WI38 (cell line): ENCODE results near the gene PACRG.

Experiments
- H3K4me3 ChIP-seq: 2 replicates; pipeline ENCODE4 v1.5.1; 2011; ENCODE audit warnings: low read depth, mild to moderate bottlenecking, control low read depth, low read length
- TF ChIP-seq, protein P1 (sequence below): IDR thresholded peaks from 2 replicates; pipeline ENCODE4 v1.5.1; 2012; ENCODE audit warnings: low read depth, mild to moderate bottlenecking, control low read depth, low read length

The PACRG gene

DNA sequence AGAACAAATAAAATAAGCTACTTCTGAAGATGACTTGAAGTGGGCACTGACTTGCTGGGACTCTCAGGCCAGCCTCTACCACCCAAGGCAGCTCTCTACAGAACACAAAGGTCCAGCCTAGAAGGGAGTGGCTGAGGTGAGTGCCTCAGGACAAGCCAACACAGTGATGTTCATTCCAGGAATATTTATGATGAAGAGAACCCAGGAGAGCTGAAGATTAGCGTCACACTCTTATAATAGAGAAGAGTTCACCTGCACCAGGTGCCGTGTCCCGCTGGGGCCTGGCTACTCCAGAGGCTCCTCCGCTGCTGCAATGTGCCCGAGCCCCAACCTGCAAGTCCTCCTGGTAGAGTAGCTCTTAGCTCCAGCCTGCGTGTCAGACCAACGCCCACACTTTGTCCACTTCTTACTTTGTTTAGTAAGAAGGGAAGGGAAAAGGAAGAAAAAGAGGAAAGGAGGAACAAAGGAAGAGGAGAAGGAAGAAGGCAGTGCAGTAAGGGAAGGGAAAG is 504.3 kb downstream of the PACRG start:
- H3K4me3 ChIP-seq, result no peak overlapping the region
- TF ChIP-seq, protein P1, sequence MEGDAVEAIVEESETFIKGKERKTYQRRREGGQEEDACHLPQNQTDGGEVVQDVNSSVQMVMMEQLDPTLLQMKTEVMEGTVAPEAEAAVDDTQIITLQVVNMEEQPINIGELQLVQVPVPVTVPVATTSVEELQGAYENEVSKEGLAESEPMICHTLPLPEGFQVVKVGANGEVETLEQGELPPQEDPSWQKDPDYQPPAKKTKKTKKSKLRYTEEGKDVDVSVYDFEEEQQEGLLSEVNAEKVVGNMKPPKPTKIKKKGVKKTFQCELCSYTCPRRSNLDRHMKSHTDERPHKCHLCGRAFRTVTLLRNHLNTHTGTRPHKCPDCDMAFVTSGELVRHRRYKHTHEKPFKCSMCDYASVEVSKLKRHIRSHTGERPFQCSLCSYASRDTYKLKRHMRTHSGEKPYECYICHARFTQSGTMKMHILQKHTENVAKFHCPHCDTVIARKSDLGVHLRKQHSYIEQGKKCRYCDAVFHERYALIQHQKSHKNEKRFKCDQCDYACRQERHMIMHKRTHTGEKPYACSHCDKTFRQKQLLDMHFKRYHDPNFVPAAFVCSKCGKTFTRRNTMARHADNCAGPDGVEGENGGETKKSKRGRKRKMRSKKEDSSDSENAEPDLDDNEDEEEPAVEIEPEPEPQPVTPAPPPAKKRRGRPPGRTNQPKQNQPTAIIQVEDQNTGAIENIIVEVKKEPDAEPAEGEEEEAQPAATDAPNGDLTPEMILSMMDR, result no peak

DNA sequence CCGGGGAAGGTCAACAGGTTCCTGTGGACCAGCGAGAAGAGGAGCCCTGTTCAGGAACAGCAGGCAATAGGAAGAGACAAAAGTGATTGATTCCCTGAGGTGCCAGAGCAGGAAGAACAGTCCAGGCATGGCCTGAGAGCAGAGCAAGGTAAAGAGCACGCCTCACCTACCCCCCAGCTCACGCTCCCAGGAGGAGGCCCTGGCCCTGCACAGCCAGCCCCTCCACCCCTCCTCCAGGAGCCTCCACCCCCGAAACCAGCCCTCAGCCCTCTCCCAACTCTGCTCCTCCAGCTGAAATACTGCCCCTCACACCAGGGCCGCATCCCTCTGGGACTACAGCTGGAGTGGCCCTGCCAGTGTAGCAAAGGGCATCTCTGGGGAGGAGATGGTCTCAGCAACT is 504.9 kb downstream of the PACRG start:
- H3K4me3 ChIP-seq, result no peak overlapping the region
- TF ChIP-seq, protein P1, result no peak

DNA sequence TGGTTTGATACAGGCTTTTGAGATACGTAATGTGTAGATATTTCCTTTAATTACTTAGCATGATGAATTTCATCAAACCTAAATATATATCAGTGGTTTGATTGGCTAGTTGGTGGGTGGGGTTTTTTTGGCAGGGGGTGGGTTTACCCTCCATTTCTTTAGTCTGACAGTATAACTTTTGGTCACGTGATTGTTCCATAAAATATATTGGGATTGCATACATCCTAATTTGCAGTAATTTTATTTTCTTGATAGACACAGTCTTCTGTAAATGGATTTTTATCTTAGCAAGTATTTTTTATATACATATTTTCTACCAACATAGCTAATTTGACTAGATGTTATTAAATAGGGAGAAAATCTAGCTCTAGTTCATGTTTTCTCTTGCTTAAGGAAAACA is 509.3 kb downstream of the PACRG start:
- TF ChIP-seq, protein P1, result no peak
- H3K4me3 ChIP-seq, result no peak overlapping the region

DNA sequence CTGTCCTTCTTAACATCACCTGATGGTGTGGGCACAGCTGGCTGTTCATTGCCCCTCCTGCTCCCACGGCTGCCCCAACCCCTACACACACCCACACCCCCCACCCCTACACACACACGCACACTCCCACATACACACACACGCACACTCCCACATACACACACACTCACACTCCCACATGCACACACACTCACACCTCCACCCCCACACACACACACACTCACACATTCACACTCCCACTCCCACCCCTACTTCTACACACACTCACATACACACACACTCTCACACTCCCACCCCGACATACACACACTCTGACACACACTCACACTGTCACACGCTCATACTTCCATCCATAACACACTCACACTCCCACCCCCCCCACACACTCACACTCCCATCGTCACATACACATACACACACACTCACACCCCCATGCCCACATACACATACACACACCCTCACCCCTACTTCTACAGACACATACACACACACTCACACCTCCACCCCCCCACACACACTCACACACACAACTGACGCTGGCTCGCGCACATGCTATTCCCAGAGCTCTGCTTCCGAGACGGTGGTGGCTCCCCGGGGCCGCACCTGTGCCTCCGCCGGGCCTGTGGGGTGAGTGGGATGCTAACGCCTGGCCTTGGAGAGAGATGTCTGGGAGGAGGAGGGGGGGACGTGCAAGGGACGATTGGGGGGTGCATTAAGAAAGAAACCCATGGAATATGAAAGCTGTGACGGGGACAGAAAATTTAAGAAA is 512.0 kb downstream of the PACRG start:
- TF ChIP-seq, protein P1, result no peak
- no peak overlapping the region for H3K4me3 ChIP-seq

DNA sequence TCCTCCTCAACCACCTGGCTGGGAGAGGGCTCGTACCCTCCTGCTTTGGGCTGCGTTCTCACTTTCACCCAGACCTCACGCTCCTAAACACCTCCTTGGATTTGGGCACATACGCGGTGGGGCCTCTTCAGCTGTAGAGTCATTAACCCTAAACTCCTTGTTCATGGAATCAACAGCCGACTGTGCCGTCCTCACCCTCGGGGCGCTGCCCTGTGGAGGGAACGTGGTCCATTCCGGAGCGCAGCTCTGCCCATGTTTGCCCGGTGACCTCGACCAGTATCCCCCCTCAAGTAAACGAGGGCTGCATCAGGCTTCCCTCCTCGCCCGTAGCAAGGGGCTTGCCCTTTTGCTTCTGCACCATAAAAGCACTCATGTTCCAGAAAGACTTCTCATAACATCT is 512.8 kb downstream of the PACRG start:
- TF ChIP-seq, protein P1, result no peak

DNA sequence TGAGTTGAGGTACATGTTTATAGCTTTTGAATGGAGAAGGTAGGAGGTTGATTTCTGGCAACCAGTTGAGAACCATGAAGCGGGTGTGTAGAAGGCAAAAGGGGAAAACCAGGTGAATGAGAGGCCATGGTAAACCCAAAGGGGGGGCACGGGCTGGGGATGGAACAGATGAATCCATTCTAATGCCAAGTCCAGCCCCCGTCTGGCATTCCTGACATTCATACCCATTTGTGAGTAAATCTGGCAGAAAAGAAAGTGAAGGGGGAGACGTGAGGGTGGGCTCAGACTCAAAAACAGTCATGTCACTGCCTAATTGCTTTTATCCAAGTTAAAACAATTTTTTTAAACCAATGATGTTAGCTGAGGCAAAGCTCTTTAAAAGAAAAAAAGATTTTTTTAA is 513.9 kb downstream of the PACRG start:
- TF ChIP-seq, protein P1, result no peak
- no peak overlapping the region for H3K4me3 ChIP-seq

More for the DNA sequence above, 512.8 kb downstream of the PACRG start:
- H3K4me3 ChIP-seq, result no peak overlapping the region

DNA sequence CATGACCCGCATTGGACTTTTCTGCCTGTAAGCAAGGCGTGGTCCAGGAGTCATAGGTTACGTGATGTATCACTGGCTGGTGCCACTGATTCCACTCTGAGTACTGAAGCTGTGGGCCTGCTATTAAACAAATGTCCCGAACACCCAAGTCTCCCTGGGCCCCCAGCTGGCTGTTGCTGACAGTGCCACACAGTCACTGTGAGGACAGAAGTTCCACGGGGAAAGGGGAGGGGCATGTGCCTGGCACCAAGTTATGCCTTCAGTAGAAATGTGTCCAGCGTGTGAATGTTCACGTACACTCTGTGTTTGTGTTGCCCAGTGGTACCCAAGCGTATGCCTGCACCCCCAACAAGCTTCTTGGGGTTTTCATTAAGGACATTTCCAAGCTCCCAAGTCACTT is 515.3 kb downstream of the PACRG start:
- TF ChIP-seq, protein P1, result no peak
- H3K4me3 ChIP-seq, result no peak overlapping the region
